Aorta (tissue), 5 donors: Measurements from ENCODE around the gene OSBPL3. TPM values are rescaled to one million over a fixed set of nuclear protein-coding genes. Genes with fewer than 3 reads are reported as not detected.

ENCODE experiments used
- ATAC-seq: fragments of 200-7000 bp; cut with Tn5 transposase; one replicate; pipeline ENCODE4 v1.9.1; 2022; ENCODE audit warnings: moderate library complexity; ENCODE audit not compliant: low FRiP score
- DNase-seq, 2 donors: peaks; one replicate each; pipeline ENCODE4 v3.0.0-alpha.2; 2020
- H3K27ac ChIP-seq, 2 donors: one replicate each; pipeline ENCODE4 v1.5.1; 2013; ENCODE audit warnings: low read length in 2 of 2, mild to moderate bottlenecking in 2 of 2, moderate library complexity in 2 of 2, control low read depth in 1 of 2, inconsistent platforms in 1 of 2, low read depth in 1 of 2
- H3K27me3 ChIP-seq, 2 donors: one replicate each; pipeline ENCODE4 v1.6.1; 2013; ENCODE audit warnings: control low read depth in 1 of 2, low read length in 1 of 2, mild to moderate bottlenecking in 1 of 2, moderate library complexity in 1 of 2; ENCODE audit not compliant: insufficient read depth in 2 of 2, control insufficient read depth in 1 of 2
- H3K36me3 ChIP-seq, 2 donors: one replicate each; pipeline ENCODE4 v1.6.1; 2013; ENCODE audit warnings: control low read depth in 1 of 2, low read length in 1 of 2, mild to moderate bottlenecking in 1 of 2; ENCODE audit not compliant: insufficient read depth in 2 of 2, control insufficient read depth in 1 of 2
- H3K4me1 ChIP-seq, 2 donors: one replicate each; pipeline ENCODE4 v1.6.1; 2013; ENCODE audit warnings: low read length in 2 of 2, control low read depth in 1 of 2, mild to moderate bottlenecking in 1 of 2, moderate library complexity in 1 of 2; ENCODE audit not compliant: insufficient read depth in 2 of 2, control insufficient read depth in 1 of 2
- H3K4me3 ChIP-seq, 2 donors: one replicate each; pipeline ENCODE4 v1.5.1; 2013; ENCODE audit warnings: low read length in 2 of 2, control low read depth in 1 of 2, mild to moderate bottlenecking in 1 of 2
- H3K9me3 ChIP-seq: one replicate; pipeline ENCODE4 v1.6.1; 2013; ENCODE audit warnings: mild to moderate bottlenecking, low read length; ENCODE audit not compliant: control insufficient read depth
- WGBS, 2 donors: extraction: QIAGEN DNeasy Blood & Tissue Kit; methylation state at CpG; one replicate each; pipeline ENCODE4 v1.1.7; 2013; 5-methylcytosine and 5-hydroxymethylcytosine counted together
- intact Hi-C, 2 donors: fragments of 100-400 bp; cut with DNase I; formaldehyde crosslinking; loops; one replicate each; pipeline versions ENCODE4 v1.14.2 to v1.15.0; 2022
- polyA plus RNA-seq, 2 donors: library from polyadenylated mRNA; stranded (reverse); fragments of 200-250 nt; gene quantifications; one replicate each; pipeline ENCODE4 v1.2.3, GENCODE V29; 2013
- total RNA-seq, 2 donors: library from RNA; stranded (reverse); fragmentation: NEBNext Ultra II Directional; extraction: Animal tissue kit (Norgen Biotek cat#: 25700); gene quantifications; one replicate each; pipeline ENCODE4 v1.2.1, GENCODE V29; 2021
- donor health status: healthy with polysubstance abuse.
- donor health status: Bipolar disorder and iron deficiency.
- donor health status: DM: no; HTN: no; CAD: no.
- donor health status: DM: no; HTN: no; CAD: no.
- donor health status: DM: yes; HTN: yes; CAD: no.

The OSBPL3 gene
- total and polyA plus RNA-seq, 4 donors: 0.41 to 15.6 (median 5.6) TPM

DNA sequence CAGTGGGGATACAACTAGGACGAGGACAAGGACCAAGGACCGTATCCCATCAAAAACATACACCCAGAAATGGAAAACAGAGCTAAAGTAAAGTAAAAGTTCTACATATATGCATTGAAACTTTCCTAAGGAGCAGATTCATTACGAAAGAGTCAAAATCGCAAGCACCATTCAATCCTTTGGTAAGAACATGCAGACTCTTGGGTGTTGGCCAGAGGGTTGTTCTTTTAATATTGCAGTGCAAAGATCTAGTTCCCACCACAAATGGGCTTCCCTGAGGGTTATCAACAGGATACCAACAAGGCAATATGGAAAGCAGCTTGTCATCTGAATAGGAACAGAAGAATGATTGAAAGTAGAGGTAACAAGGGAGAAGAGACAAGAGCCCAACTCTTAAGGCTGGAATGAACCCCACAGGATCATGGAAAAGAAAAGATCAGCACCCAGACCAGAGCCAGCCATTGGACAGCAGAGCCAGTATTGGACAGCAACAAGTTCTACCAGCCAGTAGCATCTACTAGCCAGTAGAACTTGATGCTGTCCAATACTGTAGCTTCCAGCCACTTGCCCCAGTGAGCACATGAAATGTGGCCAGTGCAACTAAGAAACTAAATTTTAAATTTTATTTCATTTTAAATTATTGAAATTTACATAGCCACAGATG is 66.0 kb downstream of the OSBPL3 start:
- WGBS, 2 donors: 83 to 84% methylated on average over 4 of the region's 4 CpGs
- peaks cover 0 to 2% of the 10 kb centered on the region in 2 donors for H3K27me3 ChIP-seq
- intact Hi-C loops: no loop called here
- ATAC-seq (no peak), DNase-seq (no peak)
- H3K27ac ChIP-seq: no peak overlapping the region
- H3K9me3 ChIP-seq: no peaks in the 10 kb centered on the region
- H3K4me1 ChIP-seq: no peaks in the 10 kb centered on the region
- no peaks in the 10 kb centered on the region for H3K36me3 ChIP-seq
- H3K4me3 ChIP-seq: no peak overlapping the region

DNA sequence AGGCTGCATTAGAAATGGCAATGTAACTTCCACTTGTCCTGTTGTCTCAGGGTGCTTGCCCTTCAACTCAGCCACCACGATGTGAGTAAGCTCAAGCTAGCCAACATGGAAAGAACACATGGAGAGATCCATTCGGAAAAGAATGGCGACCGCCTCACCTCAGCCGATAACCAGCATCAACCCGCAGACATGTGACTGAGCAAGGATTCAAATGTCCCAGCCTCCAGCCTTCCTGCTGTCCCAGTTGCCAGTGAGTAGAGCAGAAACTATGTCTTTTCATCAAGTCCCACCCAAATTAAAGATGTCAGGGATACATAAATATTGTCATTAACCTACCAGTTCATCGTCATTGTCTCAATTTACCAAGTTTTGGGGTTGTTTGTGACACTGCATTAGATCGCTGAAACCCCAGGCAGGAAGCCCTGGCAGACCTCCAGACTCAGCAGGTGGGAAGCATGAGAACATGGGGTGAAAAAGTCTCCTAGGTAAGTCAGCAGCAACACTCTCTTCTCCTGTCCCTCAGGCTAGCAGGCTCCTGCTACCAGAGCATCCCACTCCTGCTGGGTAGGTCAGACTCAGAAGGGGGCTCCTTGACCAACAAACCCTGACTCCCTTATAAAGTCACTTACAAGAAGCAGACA is 67.0 kb downstream of the OSBPL3 start:
- 92 to 93% methylated on average over 8 of the region's 8 CpGs for WGBS, 2 donors
- DNase-seq (no peak), ATAC-seq (no peak)

DNA sequence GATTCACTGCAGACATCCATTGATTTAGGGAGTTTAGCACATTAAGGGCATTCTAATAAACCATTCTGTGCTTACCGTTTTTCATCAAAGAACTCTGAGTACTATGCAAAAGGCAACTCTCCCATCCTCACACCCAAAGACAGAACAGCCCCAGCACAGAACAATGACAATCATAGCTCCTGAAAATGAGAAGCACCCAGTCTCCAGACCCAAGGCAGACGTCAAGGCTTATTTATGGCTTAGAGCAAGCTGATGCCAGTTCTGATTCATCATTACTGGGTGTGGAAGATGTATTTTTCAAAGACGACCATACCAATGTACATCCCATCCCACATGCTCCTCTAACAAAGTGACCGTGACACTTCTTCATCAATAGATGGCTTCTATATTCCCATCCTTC is 67.6 kb downstream of the OSBPL3 start:
- DNase-seq (no peak), ATAC-seq (no peak)
- peaks cover 0 to 2% of the 10 kb centered on the region in 2 donors for H3K27me3 ChIP-seq
- H3K4me3 ChIP-seq: no peak overlapping the region
- H3K36me3 ChIP-seq: no peaks in the 10 kb centered on the region
- no peak overlapping the region for H3K27ac ChIP-seq
- H3K4me1 ChIP-seq: no peaks in the 10 kb centered on the region
- 68 to 76% methylated on average over 4 of the region's 4 CpGs for WGBS, 2 donors
- H3K9me3 ChIP-seq: no peaks in the 10 kb centered on the region
- intact Hi-C loops: no loop called here

More for the DNA sequence above, 67.0 kb downstream of the OSBPL3 start:
- Histone ChIP-seq H3K4me1 (no peaks in the 10 kb centered on the region), H3K4me3 (no peak overlapping the region), H3K9me3 (no peaks in the 10 kb centered on the region), H3K36me3 (no peaks in the 10 kb centered on the region), H3K27ac (no peak overlapping the region), H3K27me3 (peaks cover 0 to 2% of the 10 kb centered on the region in 2 donors)
- intact Hi-C loops: no loop called here

DNA sequence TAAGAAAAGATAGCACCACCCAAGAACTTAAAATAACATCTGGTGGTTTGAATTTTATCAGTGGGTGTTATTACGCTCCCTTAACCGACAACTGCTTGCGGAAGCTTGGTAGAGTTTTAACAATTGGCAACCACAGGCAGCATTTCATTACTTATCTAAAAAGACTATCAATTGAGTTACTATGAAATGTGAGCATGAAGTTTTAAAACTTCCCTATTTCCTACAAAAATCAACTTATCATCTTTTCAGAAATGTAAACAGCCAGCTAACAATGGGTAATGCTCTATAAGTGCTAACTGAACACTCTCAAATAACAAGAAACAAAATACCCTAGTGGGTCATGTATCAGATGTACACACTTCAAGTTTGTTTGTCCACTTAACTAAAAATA is 68.8 kb downstream of the OSBPL3 start:
- intact Hi-C loops: no loop called here
- Histone ChIP-seq H3K27ac (no peak overlapping the region), H3K9me3 (no peaks in the 10 kb centered on the region), H3K36me3 (no peaks in the 10 kb centered on the region), H3K4me1 (no peaks in the 10 kb centered on the region), H3K27me3 (peaks cover 0 to 2% of the 10 kb centered on the region in 2 donors), H3K4me3 (no peak overlapping the region)
- WGBS, 2 donors: 64 to 66% methylated on average over 3 of the region's 3 CpGs
- DNase-seq (no peak), ATAC-seq (no peak)

DNA sequence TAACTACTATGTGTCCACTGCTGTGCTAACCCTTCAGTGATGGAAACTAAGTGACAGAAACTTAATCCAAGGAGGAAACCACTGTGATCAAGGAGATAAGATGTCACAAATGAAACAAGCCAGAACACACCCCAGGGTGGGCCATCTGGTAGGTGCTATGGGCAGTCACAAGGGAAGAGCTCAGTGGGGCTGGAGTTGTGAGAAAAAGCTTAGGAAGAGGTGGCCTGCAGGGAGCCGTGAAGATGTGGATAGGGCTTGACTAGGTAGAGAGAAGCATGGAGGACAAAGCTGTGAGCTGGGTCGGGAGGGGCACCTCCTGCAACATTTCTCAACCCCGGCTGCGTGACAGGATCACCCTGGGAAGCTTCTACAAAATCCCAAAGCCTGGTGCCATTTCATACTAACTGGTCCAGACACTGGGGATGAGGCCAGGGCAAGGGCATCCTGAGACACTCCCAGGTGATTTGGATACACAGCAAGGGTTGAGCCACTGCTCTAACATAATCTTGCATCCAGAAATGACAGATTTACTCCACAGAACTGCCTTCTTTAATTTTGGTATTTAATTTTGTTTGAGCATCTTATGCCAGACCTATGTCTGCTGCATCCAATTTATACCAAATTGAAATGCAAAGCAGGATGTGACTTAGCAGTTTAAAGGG is 69.3 kb downstream of the OSBPL3 start:
- 76 to 83% methylated on average over 4 of the region's 4 CpGs for WGBS, 2 donors
- Histone ChIP-seq H3K27ac (no peak overlapping the region), H3K27me3 (peaks cover 0 to 2% of the 10 kb centered on the region in 2 donors), H3K4me3 (no peak overlapping the region), H3K4me1 (no peaks in the 10 kb centered on the region), H3K9me3 (no peaks in the 10 kb centered on the region), H3K36me3 (no peaks in the 10 kb centered on the region)
- no peak for ATAC-seq
- DNase-seq: no peak
- intact Hi-C loops: no loop called here

DNA sequence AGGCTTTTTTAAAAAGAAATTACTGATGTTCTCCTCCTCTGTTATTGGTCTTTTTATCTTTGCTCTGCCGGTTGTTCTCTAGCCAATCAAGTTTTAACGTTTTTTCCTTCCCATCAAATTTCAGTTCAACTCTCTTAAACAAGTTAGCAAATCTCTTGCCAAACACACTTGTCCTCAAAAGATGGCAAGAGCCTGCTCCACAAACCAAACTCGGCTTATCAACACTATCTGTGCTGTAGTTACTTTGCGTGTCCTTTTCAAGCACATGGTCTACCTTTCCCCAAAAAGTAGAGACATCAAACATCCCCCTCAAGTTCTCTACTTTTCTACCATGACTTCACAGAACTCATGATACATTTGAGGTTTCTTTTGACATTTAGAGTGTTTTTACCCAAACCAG is 71.3 kb downstream of the OSBPL3 start:
- intact Hi-C loops: no loop called here
- Histone ChIP-seq H3K27ac (no peak overlapping the region), H3K4me1 (no peaks in the 10 kb centered on the region), H3K4me3 (no peak overlapping the region), H3K9me3 (no peaks in the 10 kb centered on the region), H3K36me3 (no peaks in the 10 kb centered on the region), H3K27me3 (peaks cover 0 to 2% of the 10 kb centered on the region in 2 donors)
- DNase-seq: no peak
- WGBS, 2 donors: 82 to 85% methylated on average over 4 of the region's 4 CpGs
- ATAC-seq: no peak

DNA sequence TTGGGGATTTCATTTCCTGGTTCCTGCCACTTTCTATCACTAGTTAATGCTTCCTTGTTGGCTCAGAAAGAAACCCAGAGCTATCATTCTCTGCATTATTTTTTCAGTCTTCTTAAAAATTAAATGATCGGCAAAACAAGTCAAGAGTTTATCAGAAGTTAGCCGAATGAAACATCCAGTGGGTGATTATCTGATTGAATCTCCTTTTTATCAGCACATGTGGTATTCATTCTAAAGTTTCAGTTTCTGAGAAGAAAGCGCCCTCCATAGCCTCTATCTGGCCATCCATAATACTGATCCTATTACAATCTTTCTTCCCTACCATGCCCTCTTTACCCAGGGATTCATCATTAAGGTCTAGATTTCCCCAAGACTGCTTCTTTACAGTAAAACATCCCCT is 71.8 kb downstream of the OSBPL3 start:
- Histone ChIP-seq H3K9me3 (peaks cover 2% of the 10 kb centered on the region), H3K4me3 (no peak overlapping the region), H3K27me3 (peaks cover 0 to 2% of the 10 kb centered on the region in 2 donors), H3K4me1 (no peaks in the 10 kb centered on the region), H3K27ac (no peak overlapping the region), H3K36me3 (no peaks in the 10 kb centered on the region)
- WGBS, 2 donors: 82 to 89% methylated on average over 3 of the region's 3 CpGs
- intact Hi-C loops: no loop called here
- ATAC-seq (no peak), DNase-seq (no peak)

DNA sequence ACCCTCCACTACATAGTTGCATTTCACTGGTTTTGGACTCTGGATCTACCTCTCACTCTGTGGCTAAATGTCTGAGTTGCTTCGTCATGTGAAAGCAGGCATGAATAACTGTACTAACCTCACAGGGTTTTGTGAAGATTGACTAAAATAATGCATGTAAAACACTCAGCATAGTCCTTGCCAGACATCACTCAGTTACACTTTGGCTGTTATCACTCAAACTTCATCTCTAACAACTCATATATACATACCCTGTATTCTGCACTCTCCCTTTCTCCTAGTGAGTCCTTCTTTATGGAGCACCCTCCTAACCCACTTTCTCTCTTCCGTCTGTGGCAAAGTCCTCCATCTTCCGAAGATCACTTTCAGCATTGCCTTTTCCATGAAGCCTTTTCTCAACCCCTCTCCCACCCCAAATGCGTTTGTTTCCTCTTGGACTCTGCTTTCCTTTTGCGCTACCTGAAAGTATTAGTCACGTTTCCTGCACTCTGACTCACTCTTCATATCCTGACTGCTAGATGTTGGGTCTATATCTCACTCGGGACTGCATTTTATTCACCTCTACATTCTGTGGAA is 72.6 kb downstream of the OSBPL3 start:
- intact Hi-C loops: no loop called here
- H3K27ac ChIP-seq: no peak overlapping the region
- H3K4me3 ChIP-seq: no peak overlapping the region
- ATAC-seq (no peak), DNase-seq (no peak)
- peaks cover 0 to 2% of the 10 kb centered on the region in 2 donors for H3K27me3 ChIP-seq
- H3K36me3 ChIP-seq: no peaks in the 10 kb centered on the region
- 81 to 83% methylated on average over 7 of the region's 7 CpGs for WGBS, 2 donors
- no peaks in the 10 kb centered on the region for H3K4me1 ChIP-seq
- H3K9me3 ChIP-seq: peaks cover 2% of the 10 kb centered on the region
